CD4-positive, alpha-beta T cell treated with Interleukin-1 beta for 1 hour (primary cell): ENCODE measurements around the gene BRWD1.

Source experiments
- DNase-seq, 2 donors: peaks; one replicate each; pipeline ENCODE4 v3.0.0-alpha.2; 2020 to 2022

Gene BRWD1

GRCh38 chr21:39313571-39314142, at the start of gene BRWD1:
Gene BRWD1 (minus strand): TSS chr21:39313632. CDS start chr21:39313491, 141 bp downstream.
- peak; percentile 84 for DNase-seq

GRCh38 chr21:39362733-39363132, 49.3 kb upstream of the BRWD1 start:
- DNase-seq = no peak

- DNase-seq = no peak
Measured at GRCh38 chr21:39359382-39359781, 46.0 kb upstream of the BRWD1 start.

GRCh38 chr21:39353295-39353694, 39.9 kb upstream of the BRWD1 start:
- DNase-seq = no peak

- no peak for DNase-seq
Measured at GRCh38 chr21:39350094-39351005, 36.9 kb upstream of the BRWD1 start.

- DNase-seq = peak; percentile 96
Measured at GRCh38 chr21:39349211-39350093, 36.0 kb upstream of the BRWD1 start.

- peak; percentile 88 to 89 for DNase-seq
Measured at GRCh38 chr21:39348355-39349210, 35.2 kb upstream of the BRWD1 start, which contains the start of gene HMGN1. Gene HMGN1 (minus strand): TSS chr21:39349088. CDS start chr21:39348917, 171 bp downstream.

- no peak for DNase-seq
Measured at GRCh38 chr21:39348040-39348354, 34.6 kb upstream of the BRWD1 start.

GRCh38 chr21:39347537-39347936, 34.1 kb upstream of the BRWD1 start:
- DNase-seq = no peak

GRCh38 chr21:39346671-39347331, 33.4 kb upstream of the BRWD1 start:
- no peak for DNase-seq

GRCh38 chr21:39346206-39346605, 32.8 kb upstream of the BRWD1 start:
- no peak for DNase-seq

GRCh38 chr21:39345440-39345839, 32.0 kb upstream of the BRWD1 start:
- DNase-seq = no peak

- no peak for DNase-seq
Measured at GRCh38 chr21:39344848-39345247, 31.4 kb upstream of the BRWD1 start.

GRCh38 chr21:39341249-39341923, 28.0 kb upstream of the BRWD1 start:
- DNase-seq = no peak

GRCh38 chr21:39340687-39341086, 27.3 kb upstream of the BRWD1 start:
- DNase-seq = no peak

- DNase-seq = no peak
Measured at GRCh38 chr21:39339231-39339630, 25.8 kb upstream of the BRWD1 start.

GRCh38 chr21:39336457-39337008, 23.1 kb upstream of the BRWD1 start:
- no peak for DNase-seq

- no peak for DNase-seq
Measured at GRCh38 chr21:39334611-39335010, 21.2 kb upstream of the BRWD1 start.

GRCh38 chr21:39332175-39332574, 18.7 kb upstream of the BRWD1 start:
- DNase-seq = no peak

- DNase-seq = no peak
Measured at GRCh38 chr21:39330001-39330400, 16.6 kb upstream of the BRWD1 start.

- no peak for DNase-seq
Measured at GRCh38 chr21:39327727-39328126, 14.3 kb upstream of the BRWD1 start.
